Inflammatory macrophage treated with lipopolysaccharide for 1 hour (primary cell): Measurements from ENCODE around the gene CEACAM8.
"Not testable (repeated sequence)": the region's sequence is repeated elsewhere in the genome, so short reads cannot be mapped to it uniquely, and the experiment has no call there.

ENCODE experiments used
- DNase-seq, 2 donors: peaks; one replicate each; pipeline ENCODE4 v3.0.0-alpha.2; 2020 to 2022

The CEACAM8 gene

DNA sequence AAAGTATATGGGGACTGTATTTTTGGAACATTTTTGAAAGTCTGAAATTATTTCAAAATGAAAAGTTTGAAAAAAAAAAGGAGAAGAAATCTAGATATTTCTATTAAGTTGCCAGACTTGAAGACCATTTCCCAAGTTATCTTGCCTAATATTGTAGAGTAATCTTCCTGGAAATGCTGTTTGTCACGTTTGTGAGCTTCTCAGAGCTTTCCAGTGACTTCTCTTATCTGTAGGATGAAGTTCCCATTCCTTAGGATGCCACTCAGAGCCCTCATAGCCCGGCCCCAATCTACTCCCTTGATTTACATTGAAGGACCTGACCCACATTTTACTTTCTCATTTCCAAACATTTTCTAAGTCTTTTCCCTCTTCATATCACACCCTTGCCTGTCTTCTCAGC is 23.6 kb downstream of the CEACAM8 start:
- DNase-seq: peak; percentile 45 to 68

DNA sequence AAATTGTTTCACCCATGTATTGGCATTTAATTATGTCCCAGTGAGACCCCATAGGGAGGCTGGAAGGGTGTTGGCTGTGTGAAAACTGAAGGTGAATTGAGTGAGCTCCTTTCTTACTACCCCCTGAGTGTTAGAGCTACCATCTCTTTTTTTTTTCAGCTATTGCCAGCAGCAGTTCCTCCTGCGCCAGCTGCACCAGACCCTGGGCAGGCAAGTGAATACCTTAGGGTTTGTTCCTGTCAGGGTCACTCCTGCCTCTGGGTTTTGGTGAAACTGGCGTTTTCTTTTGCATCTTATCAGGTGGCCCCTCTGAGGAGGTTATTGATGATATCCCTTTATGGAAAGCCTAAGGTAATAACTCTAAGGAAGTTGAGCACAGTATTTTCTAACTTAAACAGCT is 25.5 kb downstream of the CEACAM8 start:
- no peak for DNase-seq

DNA sequence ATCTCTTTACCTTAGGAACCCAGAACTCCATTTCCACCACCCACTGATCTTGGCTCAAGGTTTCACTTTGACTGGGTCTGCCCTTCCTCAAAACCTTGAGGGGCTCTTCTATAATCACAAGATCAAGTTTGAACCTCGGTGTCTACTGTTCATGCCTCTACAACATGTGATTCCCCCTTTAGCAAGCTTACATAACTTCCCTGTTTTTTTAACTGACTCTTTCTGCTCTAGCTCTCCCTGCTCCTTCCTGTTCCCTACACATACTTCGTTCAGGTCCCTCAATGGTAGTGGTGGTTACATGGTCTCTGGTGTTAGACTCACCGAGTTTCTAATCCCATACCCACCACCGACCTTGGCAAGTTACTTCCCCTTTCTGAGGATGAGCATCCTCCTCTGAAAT is 26.7 kb downstream of the CEACAM8 start:
- peak; percentile 50 to 59 for DNase-seq

DNA sequence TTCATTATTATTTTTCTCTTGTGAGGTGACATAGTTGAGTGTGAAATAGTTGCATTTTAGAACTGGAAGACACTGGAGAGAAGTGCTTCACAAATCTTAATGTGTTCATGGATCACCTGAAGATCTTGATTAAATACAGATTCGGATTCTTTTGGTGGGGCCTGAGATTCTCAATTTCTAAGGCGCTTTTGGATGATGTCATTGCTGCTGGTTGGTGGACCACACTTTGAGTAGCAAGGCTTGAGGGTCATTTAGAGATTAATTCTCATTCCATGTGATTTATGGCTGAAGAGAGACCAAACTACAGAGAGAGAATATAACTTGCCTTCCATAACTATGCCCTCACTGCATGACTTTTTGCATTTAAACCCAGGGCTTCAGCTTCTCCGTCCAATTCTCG is 27.2 kb downstream of the CEACAM8 start:
- DNase-seq: no peak

DNA sequence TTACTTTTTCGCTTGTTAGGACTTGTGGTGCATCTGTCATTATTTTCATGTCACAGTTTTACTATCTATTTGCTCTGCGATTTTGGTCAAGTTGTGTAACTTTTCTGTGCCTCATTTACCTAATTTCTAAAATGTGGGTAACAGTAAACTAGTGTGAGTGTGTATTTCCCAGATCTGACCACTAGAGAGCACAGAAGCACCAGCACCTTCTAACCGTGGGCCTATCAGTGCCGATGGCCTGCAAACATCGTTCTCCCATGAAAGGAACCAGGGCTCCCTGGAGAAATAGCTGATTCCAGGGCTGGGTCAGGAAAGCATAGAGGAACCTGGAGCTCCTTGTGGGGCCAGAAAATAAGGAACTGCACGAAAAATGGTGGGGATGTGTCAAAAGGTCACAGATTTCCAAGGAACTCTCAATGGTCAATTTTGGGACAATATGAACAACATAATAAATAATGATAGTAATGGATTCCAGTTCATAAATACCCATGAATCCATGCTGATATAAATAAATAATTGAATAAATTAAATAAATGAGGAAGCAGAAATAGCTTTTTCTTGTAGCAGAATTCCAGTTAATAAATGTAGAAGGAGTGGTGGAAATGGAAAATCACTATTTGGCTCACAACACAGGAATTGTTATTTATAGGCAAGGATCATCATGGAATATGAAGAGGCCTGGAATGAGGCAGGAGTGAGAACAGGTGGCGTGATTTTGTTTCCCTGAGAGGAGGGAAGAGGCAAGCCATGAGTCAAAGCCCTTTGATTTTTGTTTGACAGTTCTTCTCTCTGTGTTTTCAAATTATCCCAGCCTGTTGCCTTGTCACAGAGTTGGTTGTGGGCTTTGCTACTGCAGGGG is 31.1 kb downstream of the CEACAM8 start:
- peak; percentile 39 to 77 for DNase-seq

DNA sequence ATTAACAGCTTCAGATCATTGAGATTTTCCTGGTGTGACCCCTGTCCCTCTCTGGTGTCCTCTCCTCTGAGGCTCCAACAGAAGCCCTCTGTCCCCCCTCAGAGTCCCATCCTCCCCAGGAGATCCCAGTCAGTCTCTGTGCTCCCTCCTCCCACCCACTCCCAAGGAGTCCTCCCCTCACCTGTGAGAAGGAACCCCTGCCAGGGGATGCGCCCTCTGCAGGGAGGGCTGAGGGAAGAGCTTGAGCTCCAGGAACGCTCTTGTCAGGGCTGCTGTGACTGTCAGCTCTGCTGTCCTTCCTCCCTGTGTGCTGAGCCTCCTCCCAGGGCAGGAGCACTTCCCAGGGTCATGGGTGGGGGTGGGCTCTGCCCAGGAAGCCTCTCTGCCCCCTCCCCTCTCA is 33.2 kb downstream of the CEACAM8 start:
- no peak for DNase-seq

DNA sequence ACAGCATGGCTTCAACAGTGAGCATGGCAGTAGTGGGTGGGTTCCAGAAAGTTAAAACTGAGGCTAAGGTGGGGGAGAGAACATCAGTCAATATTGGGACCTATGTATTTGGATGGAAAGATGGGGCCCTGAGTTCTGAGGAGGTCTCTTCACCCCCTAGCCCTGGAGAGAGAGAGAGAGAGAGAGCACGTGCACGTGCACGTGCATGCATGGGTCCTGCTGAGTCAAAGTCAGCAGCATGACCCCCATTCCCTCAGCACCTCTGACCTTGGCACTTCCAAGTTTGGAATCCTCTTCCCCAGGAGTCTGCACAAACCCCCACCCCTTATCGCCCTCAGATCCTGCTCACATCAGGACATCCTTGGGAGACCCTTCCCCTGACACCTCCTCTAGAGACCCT is 34.0 kb downstream of the CEACAM8 start:
- no peak for DNase-seq

DNA sequence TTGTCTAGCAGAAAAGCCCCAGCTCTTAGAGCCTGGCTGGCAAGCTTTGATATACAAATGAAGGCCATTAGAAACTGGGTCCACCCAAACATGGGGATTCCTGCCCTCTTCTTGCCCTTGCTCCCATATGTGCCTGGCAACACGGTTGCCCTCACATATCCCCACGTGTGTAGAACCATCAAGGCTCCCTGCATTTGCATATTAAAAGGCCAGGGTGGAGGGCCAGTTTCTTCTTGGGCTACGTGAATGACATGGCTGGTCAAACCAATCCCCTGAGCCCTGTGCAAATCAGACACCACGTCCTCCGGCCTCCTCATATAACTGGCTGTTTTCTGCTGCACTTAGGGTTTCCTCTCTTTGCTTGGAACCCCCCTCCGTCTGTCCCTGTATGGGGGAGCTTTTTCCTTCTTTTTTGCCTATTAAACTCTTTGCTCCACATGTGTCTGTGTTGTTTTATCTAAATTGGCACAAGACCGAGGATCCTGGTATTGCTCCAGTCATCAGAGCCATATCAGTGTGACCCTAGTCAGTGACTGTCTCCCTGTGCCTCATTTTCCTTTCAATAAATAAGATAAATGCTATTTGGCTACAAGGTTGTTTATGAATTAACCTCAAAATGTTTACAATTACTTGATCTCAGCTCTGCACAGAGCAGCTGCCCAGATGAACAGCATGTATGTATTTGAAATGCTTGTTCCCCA is 36.1 kb downstream of the CEACAM8 start:
- no peak for DNase-seq

DNA sequence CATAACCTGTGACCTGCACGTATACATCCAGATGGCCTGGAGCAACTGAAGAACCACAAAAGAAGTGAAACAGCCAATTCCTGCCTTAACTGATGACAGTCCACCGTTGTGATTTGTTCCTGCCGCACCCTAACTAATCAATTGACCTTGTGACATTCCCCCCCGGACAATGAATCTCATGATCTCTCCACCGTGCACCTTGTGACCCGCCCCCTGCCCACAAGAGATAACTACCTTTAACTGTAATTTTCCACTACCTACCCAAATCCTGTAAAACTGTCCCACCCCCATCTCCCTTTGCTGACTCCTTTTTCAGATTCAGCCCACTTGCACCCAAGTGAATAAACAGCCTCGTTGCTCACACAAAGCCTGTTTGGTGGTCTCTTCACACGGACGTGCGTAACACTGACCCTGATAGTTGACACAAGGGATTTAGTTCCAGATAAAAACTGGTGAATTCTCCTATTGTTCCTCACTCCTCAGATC is 37.3 kb downstream of the CEACAM8 start:
- not testable (repeated sequence) for DNase-seq

DNA sequence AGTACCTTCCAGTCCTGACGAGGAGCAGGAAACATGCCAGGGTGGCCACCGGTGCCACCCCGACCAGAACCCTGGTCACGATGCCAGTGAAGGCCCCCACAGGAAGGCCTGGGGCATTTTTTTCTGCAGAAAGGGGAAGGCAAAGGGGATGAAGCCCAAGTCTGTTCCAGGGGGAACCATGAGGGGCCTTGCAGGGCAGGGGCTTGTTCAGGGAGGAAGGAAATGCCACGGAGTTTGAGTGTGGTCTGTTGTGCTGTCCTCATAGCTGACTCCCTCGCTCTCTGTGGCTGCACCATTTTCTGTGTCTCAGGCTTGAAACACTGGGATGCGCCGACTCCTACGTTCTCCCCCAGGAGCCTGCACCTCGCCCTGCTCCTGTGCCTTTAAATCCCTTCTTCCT is 38.9 kb downstream of the CEACAM8 start:
- DNase-seq: no peak

DNA sequence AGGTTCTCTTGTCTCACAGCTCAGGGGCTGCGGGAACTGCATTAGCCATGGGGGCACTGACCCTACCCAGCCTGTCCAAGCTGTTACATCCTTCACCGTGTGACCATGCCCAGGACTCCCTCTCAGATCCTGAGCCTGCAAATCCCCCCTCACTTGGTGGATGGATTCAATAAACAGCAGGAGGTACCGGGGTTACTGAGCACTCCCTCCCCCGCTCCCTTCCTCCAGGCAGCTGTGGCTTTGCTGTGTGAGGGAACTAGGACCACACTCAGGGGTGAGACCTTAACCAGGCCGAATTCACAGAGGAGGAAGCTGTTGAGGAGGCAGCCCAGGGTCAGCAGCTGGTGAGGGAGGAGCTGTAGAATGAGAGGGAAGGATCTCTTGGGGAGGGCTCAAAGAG is 39.4 kb downstream of the CEACAM8 start:
- DNase-seq: no peak

DNA sequence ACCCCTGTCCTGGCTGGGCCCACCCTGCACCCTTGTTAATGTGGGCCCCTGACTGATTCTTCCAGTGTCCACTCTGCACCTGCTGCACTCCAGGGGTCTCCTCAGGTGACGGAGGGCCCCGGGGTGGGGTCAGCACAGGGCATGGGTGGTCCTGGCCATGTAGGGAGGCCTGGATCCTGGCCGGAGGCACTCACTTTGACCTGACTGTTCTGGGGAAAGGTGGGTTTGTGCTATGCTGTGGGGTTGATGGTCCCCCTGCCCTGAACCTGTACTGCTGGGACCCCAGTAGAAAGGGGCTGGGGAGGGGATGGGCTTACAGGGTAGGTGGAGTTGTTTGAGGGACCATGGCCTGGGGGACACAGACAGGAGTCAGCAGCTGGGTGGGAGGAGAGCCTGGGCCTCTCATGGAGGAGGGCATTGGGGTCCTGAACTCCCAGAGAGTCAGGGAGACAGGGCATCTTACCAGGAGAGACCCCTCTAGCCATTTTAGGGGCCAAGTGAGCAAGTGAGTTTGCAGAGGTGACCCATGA is 40.6 kb downstream of the CEACAM8 start:
- DNase-seq: no peak

DNA sequence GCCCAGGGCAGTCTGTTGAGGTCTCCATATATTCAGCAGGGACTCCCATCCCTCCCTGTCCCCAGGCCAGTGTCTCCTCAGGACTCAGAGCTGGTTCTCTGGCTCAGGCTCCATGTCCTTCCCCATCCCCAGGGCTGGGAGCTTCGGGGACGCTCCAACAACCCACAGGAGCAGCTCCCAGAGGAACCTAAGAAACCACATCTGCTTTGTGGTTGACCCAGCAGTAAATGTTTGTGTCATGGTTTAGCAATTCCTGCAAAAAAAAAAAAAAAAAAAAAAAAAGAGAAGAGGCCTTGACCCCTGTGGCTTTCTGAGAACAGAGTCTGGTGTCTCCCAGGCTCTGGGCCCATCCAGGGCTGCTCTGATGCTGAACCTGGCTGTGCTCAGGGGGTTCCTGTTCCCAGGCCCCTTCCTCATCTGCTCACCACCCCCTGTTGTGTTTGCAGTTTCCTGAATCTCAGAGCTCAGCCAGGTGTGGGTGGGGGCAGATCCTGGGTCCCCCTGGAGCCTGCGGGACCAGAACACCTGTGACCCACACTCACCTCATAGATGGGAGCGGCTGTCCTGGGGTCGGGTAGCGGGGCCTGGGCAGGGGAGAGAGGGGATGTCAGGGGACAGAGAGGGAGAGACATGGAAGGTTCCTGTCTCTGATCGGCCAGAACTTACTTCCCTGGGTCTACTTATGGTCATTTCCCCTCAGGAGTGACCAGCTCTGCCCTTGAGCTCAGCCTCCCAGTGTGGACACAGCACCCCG is 41.3 kb downstream of the CEACAM8 start:
- DNase-seq: peak; percentile 74 to 84

DNA sequence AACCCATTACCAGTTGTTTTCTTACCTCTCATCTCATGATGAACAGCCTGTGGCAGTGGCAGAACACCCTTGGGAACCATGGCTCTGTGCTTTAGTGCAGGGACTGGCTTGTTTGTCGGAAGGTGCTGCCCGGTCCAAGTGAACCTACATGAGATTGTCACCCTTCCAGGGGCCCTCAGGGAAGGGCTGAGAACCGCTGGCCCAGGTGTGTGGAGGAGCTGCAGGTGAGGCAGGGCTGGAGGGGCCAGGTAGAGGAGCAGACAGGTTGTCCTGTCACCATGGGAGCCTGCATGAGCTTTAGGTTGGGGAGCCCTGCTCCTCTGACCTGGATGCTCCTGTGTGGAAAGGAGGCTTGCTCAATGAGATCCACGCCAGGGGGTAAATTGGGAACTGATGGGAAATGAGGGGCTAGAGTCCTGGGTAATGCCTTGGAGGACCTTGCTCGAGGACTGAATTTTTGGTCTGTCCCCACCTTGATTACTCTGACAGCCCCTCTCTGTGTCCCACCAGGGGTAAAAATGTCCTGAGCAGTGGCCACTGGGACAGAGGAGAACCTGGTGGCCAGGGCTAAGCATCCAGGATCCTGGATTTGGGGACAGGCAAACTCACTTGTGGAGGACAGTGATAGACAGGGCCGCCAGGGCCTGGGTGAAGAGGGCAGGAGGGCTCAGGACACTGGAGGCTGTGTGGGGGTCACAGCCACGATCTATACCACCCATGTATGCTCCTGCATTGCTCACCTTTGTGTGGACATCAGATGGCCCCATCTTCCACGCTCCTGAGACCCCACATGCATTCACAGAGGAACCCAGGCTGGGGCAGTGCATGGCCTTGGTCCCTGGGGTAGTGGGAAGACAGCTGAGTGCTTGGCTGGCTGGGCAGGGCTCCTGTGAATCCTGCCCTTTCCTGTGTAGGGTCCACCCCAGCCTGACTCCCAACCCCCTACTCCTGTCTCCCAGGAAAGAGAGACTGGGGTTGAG is 42.3 kb downstream of the CEACAM8 start:
- no peak for DNase-seq

DNA sequence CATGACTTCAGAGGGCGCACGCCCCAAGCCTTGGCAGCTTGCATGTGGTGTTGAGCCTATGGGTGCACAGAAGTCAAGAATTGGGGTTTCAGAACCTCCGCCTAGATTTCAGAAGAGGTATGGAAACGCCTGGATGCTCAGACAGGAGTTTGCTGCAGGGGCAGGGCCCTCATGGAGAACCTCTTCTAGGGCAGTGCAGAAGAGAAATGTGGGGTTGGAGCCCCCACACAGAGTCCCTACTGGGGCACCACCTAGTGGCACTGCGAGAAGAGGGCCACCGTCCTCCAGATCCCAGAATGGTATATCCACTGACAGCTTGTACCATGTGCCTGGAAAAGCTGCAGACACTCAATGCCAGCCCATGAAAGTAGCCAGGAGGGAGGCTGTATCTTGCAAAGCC is 44.2 kb downstream of the CEACAM8 start:
- DNase-seq: not testable (repeated sequence)

DNA sequence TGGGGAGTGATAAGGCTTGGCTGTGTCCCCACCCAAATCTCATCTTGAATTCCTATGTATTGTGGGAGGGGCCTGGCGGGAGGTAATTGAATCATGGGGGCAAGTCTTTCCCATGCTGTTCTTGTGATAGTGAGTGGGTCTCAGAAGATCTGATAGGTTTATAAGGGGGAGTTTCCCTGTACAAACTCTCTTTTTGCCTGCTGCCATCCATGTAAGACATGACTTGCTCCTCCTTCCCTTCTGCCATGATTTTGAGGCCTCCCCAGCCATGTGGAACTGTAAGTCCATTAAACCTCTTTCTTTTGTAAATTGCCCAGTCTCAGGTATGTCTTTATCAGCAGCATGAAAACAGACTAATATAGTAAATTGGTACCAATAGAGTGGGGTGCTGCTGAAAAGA is 45.7 kb downstream of the CEACAM8 start:
- not testable (repeated sequence) for DNase-seq

DNA sequence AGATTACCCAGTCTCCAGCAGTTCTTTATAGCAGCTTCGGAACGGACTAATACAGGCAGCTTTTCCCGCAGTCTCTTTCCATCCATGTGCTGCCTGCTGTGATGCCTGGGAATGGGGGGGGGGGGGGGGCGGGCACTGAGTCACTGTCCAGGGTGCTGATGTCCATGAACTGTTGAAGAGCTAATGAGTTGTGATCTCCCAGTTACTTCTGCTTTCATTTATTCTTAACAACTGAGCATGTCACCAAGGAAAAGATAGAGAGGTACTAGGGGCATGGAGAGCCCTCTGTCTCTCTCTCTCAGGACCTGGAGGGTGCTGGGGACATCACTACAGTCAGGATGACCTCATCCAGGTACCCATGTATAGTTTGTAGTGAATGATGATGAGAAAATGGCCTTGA is 46.2 kb downstream of the CEACAM8 start:
- no peak for DNase-seq

DNA sequence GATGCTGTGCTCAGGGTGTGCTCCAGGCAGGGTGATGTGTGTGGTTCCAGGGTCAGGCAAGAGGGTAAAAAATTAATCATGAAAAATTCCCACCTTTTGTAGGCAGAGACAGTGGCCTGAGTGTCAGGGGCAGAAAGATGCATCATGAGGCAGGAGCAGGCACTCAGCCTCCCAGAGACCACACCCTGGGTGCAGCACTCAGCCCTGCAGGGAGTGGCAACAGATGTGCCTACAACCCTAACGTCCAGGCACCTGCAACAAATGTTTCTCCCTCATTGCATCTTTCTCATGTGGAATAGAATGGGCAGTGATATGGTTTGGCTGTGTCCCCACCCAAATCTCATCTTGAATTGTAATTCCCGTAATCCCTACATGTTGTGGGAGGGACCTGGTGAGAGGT is 46.8 kb downstream of the CEACAM8 start:
- no peak for DNase-seq

DNA sequence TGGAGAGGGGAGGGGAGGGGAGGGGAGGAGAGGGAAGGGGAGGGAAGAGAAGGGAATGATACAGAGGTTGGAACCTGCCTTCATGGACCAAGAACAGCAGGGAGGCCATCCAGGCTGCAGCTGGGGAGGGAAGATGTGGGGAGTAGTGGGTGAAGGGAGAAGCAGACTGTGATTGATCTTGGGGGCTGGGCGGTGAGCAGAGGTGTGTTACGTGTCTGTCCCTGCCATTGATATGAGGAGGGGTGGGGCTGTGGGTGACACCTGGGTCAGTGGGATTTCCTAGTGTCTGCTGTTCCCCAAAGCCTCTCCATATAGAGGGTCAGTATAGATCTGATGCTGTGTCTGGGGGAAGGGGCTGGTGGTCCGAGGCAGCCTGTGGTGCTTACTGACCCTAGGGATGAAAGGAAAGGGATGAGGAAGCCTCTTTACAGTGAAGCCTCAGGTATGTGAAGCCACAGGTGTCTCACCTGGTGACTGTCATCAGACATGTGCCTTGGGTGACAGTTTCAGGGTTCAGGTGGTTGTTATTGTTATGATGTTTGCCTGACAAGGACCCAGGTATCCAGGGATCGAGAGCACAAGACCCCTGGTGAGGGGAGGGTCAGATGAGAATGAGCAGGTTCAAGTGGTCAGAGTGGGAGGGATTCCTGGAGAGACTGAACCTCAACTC is 47.8 kb downstream of the CEACAM8 start:
- no peak for DNase-seq

DNA sequence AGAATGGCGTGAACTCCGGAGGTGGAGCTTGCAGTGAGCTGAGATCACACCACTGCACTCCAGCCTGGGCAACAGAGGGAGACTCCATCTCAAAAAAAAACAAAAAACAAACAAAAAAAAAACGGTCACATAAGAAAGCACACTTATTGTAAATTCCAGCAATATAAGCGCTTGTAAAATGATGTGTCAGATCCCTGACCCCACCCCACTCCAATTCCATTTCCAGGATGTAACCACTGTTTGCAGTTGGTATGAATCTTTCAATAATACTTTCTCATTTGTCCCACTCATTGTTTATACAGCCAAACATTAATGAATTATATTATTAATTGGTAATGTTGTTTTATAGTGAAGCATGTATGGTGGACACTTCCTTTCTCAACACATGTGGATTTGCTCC is 50.6 kb downstream of the CEACAM8 start:
- DNase-seq: no peak

DNA sequence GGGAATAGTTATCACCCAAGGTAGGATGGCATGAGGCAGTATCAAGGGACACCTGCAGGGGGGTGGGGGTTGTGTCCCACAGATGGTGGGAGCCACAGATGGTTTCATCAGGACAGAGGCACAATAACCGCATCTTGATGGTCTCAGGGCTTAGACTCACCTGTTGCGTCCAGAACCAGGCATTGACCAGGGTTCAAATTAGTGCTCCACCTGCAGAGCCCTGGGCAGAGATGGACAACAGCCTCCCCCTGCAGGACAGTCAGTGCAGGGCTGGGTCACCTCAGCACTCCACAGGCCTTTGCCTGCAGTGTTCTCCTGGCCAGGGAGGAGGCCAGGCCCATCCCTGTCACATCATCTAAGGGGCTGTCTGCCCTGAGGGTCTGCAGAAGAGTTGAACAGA is 51.9 kb downstream of the CEACAM8 start:
- no peak for DNase-seq
